Bronchial epithelial cell (primary cell): ENCODE measurements around the gene TRPM6. TPM values are rescaled to one million over a fixed set of nuclear protein-coding genes. Genes with fewer than 3 reads are reported as not detected.

ENCODE experiments used
- DNase-seq: peaks from one replicate; pipeline ENCODE4 v3.0.0-alpha.2; 2010; ENCODE audit warnings: low read depth
- FAIRE-seq: peaks from 2 replicates; lab custom pipeline; 2011; peaks lifted over from hg19 to GRCh38; lab: Jason Lieb, UNC
- H3K27me3 ChIP-seq: 2 replicates; pipeline ENCODE4 v1.5.1; 2011; ENCODE audit warnings: low read length; ENCODE audit not compliant: control insufficient read depth, insufficient read depth
- H3K36me3 ChIP-seq: 2 replicates; pipeline ENCODE4 v1.5.1; 2011; ENCODE audit warnings: low read length; ENCODE audit not compliant: control insufficient read depth, insufficient read depth
- H3K4me3 ChIP-seq: 2 replicates; pipeline ENCODE4 v1.5.1; 2011; ENCODE audit warnings: mild to moderate bottlenecking, low read depth, low read length, control low read depth
- total RNA-seq: library from RNA; depleted of rRNA; stranded (reverse); fragments of >200 nt; gene quantifications from 2 replicates; pipeline ENCODE4 v1.2.1, GENCODE V29; 2014
- TF ChIP-seq, protein P1 (sequence below): IDR thresholded peaks from 2 replicates; pipeline ENCODE4 v1.5.1; 2011; ENCODE audit warnings: mild to moderate bottlenecking, moderate library complexity, low read length, control low read depth, inconsistent platforms; ENCODE audit not compliant: insufficient read depth, severe bottlenecking

Gene TRPM6
- total RNA-seq, 1 donor from 2014 or later, result under 0.01 TPM

GRCh38 chr9:74724317-74724716 lies 163.4 kb downstream of the TRPM6 start:
- no peaks in the 10 kb centered on the region for H3K27me3 ChIP-seq
- DNase-seq (no peak), FAIRE-seq (no peak)
- H3K4me3 ChIP-seq, result no peak overlapping the region
- H3K36me3 ChIP-seq, result no peaks in the 10 kb centered on the region
- TF ChIP-seq, protein P1, sequence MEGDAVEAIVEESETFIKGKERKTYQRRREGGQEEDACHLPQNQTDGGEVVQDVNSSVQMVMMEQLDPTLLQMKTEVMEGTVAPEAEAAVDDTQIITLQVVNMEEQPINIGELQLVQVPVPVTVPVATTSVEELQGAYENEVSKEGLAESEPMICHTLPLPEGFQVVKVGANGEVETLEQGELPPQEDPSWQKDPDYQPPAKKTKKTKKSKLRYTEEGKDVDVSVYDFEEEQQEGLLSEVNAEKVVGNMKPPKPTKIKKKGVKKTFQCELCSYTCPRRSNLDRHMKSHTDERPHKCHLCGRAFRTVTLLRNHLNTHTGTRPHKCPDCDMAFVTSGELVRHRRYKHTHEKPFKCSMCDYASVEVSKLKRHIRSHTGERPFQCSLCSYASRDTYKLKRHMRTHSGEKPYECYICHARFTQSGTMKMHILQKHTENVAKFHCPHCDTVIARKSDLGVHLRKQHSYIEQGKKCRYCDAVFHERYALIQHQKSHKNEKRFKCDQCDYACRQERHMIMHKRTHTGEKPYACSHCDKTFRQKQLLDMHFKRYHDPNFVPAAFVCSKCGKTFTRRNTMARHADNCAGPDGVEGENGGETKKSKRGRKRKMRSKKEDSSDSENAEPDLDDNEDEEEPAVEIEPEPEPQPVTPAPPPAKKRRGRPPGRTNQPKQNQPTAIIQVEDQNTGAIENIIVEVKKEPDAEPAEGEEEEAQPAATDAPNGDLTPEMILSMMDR, result no peak

- FAIRE-seq (no peak), DNase-seq (no peak)
- TF ChIP-seq, protein P1, result no peak
Measured at GRCh38 chr9:74721696-74722660, 165.7 kb downstream of the TRPM6 start.

DNA sequence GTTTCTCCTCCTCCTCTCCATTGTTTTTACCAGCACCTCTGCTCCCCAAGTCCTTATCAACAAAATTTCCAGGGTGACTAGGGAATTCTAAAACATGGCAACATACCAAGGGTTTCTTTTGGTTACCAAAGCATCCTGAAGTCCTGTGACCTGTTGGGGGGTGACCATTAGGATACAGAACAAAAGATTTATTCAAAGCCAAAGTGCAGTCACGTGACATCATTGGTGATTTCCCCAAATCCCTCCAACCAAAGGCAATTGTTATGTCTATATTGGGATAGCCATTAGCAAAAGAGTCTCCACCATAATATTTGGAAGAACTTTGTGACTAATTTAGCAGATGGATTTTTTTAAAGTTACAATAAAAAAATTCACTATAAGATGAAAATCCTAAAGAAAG lies 168.4 kb downstream of the TRPM6 start:
- no peaks in the 10 kb centered on the region for H3K27me3 ChIP-seq
- TF ChIP-seq, protein P1, result no peak
- H3K36me3 ChIP-seq, result no peaks in the 10 kb centered on the region
- no peak overlapping the region for H3K4me3 ChIP-seq
- DNase-seq, result no peak
- FAIRE-seq, result no peak

More at GRCh38 chr9:74721696-74722660, 165.7 kb downstream of the TRPM6 start:
- H3K27me3 ChIP-seq, result no peaks in the 10 kb centered on the region
- H3K4me3 ChIP-seq, result no peak overlapping the region
- no peaks in the 10 kb centered on the region for H3K36me3 ChIP-seq

GRCh38 chr9:74718709-74719108 lies 169.0 kb downstream of the TRPM6 start:
- Histone ChIP-seq H3K27me3 (no peaks in the 10 kb centered on the region), H3K4me3 (no peak overlapping the region), H3K36me3 (no peaks in the 10 kb centered on the region)
- DNase-seq (no peak), FAIRE-seq (no peak)
- TF ChIP-seq, protein P1, result no peak

- DNase-seq (no peak), FAIRE-seq (no peak)
Measured at GRCh38 chr9:74711341-74711740, 176.4 kb downstream of the TRPM6 start.

More at GRCh38 chr9:74711341-74711740, 176.4 kb downstream of the TRPM6 start:
- H3K27me3 ChIP-seq, result no peaks in the 10 kb centered on the region
- TF ChIP-seq, protein P1, result no peak
- H3K36me3 ChIP-seq, result no peaks in the 10 kb centered on the region
- no peak overlapping the region for H3K4me3 ChIP-seq
